Left renal pelvis (tissue), 4 donors: ENCODE measurements around the gene STK39. TPM values are rescaled to one million over a fixed set of nuclear protein-coding genes. Genes with fewer than 3 reads are reported as not detected.
"Not testable (repeated sequence)": the region's sequence is repeated elsewhere in the genome, so short reads cannot be mapped to it uniquely, and the experiment has no call there.

ENCODE experiments used
- DNase-seq, 4 donors: peaks; one replicate each; pipeline ENCODE4 v3.0.0-alpha.2; 2013; ENCODE audit warnings: low read depth in 4 of 4, low spot score in 3 of 4
- polyA plus RNA-seq, 4 donors: library from polyadenylated mRNA; unstranded; fragments of 120-200 nt; gene quantifications; one replicate each; pipeline ENCODE4 v1.2.1, GENCODE V29; 2013; ENCODE audit not compliant: insufficient read length in 4 of 4

STK39 gene
- polyA plus RNA-seq, 4 donors, result 30.1 to 40.2 (median 32.5) TPM

DNA sequence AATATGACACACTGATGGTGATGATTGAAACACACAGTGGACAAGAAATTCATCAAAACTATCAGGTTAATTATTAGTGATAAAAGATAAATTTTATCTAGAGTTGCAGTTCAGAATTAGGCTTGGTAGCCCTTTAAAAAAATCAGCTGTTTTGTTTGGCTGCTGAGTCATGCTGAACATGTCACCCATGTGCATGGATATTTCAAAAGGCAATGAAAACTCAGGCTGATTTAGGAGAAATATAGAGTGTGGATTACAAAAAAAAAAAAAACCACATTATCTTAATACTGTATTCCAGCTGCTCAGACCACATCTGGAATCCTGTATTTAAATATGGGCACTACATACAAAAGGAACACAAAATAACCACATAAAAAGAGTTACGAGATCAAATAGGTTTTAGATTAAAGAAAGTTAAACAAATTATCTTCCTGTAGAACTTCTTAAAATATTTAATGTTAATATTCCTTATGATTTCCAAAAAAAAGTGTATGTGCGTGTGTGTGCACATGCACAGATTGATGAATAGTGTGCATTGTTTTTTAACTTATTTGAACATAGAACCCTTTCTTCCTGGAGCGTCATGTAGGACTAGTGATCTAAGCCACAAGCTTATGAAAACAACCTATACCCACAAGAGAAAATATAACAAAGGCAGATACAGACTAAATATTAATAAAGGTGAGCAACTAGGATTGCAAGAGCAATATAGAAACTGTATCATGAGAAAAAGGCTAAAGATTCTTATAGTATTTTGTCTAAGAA lies 186.2 kb downstream of the STK39 start:
- no peak for DNase-seq

DNA sequence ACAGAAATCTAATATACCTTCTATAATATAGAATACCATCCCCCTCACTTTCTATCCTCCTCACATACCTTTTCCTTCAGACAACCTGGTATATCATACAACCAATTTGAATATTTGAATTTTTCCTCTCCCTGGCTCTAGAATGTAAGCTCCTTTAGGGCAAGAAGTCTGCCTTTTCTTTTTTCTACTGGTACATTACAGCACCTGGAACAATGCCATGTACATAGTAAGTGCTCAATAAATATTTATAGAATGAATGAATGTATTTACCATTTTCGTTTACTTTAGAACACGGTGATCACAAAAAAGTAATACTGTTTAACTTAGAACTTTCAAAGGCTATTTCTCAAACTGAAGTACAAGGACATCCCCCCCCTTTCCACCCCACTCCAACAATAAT lies 187.6 kb downstream of the STK39 start:
- DNase-seq, result no peak

GRCh38 chr2:168058675-168059074 lies 188.7 kb downstream of the STK39 start:
- no peak for DNase-seq

DNA sequence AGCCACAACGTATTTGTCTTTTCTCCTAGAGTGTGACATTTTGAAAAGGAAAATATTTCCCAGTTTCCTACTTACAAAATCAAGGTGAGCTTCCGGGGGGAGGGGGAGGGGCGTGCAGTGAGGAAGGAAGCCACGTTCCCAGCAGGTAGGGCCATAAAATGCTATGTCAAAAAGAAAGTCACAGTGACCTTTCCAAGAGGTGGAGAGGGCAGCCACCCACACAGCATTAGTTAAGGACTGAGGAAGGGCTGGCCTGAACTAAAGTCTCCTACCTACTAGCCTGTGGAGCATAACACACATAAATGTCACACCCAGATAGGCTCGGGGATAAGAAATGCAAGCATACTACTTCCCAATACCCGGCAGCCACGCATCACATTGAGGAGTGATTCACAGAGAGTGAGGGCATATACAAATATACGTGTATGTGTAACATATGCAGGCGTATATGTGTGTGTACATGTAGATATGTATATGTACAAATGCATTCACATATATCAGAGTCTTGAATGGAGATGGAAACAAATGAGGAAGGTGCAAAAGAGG lies 191.1 kb downstream of the STK39 start:
- no peak for DNase-seq

DNA sequence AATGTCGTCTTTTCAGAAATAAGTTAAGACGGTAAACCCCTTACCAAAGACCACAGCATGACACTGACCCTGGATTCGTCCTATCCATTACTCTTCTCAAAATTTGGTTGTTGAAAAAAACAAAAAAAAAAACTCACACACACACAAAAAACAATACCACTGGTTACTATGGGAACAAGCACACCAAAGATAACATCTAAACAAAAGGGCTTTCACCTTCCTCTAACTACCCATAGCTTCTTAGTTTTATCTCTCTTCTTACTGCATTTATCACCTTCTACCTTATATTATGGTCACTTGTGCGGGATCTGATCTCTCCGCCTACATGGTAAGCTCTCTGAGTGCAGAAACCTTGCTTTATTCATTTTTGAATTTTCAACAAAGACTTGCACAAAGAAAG lies 192.7 kb downstream of the STK39 start:
- no peak for DNase-seq

GRCh38 chr2:168053676-168054075 lies 193.7 kb downstream of the STK39 start:
- DNase-seq, result no peak

DNA sequence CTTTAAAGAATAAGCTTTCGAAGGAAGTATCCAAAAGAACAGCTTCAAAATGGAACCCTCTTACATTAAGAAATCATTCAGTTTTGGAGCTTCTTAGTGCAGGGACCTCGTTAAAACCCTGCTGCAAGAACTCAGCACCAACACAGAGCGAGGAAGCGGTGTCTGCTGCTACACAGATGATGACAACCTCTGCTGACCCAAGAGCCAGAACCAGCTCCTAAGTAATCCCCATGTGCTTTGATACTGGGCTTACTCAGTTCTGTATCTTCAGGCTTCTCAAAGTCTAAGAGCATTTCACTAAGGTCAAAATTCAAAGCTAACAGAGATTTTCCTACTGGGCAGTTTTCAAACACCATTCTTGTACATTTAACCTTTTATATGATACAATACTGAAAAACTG lies 194.6 kb downstream of the STK39 start:
- DNase-seq, result no peak

GRCh38 chr2:168050377-168050776 lies 197.0 kb downstream of the STK39 start:
- DNase-seq, result no peak

GRCh38 chr2:168049609-168050008 lies 197.8 kb downstream of the STK39 start:
- DNase-seq, result no peak

- DNase-seq, result peak in 2 of 4 donors; percentile 3 to 21
Measured at GRCh38 chr2:168047091-168047690, 200.2 kb downstream of the STK39 start.

- DNase-seq, result no peak
Measured at GRCh38 chr2:168044579-168044978, 202.8 kb downstream of the STK39 start.

- DNase-seq, result no peak
Measured at GRCh38 chr2:168044176-168044575, 203.2 kb downstream of the STK39 start.

DNA sequence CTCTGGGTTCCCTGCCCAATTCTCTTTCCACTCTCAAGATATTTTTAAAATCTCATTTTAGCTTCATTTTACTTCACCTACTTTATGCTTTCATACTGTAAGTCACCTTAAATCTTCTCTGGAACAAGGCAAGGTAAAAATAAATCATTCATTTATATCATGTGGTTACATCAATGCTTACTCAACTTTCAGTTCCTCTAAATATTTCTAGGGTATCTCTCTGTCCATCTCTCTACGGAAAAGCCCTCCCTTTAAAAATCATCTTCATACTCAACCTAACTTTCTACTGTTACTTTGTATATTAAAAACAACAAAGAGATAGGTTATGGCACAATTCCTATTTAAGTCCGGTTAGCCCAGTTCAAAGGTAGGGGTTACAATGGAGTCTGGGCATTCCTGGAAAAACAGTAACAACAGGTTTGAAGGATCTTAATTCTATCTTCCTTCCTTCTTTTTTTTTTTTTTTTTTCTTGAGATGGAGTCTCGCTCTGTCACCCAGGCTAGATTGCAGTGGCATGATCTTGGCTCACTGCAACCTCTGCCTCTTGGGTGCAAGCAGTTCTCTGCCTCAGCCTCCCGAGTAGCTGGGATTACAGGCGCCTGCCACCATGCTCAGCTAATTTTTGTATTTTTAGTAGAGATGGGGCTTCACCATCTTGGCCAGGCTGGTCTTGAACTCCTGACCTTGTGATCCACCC lies 205.1 kb downstream of the STK39 start:
- not testable (repeated sequence) for DNase-seq

DNA sequence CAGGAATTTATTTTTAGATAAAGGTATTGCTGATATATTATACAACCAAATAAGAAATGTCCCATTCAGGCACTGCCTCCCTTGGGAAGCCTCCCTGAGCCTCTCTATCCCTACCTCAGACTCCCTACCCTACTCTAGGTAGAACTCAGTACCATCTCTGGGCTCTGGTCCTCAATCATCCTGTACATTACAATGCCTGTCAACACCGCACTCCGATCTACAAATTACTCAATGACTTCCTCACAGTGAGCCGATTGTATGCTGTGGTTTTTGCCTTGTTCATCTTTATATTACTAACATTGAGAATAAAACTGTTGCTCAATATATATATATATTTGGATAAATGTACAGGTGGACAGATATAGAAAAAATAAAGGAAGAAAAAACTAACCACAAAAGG lies 207.5 kb downstream of the STK39 start:
- DNase-seq, result no peak

- DNase-seq, result no peak
Measured at GRCh38 chr2:168037778-168038177, 209.6 kb downstream of the STK39 start.

DNA sequence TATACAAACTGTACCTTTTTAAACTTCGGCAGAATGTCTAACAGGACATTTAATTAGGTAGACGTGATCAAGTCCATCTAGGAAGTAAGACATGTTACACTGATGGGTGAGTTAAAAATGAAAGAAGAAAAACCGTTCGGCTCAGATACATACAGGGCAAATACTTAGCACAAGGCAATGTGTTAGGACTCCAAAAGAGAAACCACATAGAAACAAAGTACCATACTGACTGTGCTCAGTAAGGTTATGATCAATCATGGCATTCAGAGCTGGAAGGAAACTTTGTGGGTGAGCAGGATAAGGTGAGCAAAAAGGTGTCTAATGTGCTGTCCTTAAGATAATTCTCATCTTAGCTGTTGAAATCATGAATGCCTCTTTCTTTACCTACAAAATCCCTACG lies 211.9 kb downstream of the STK39 start:
- DNase-seq, result no peak

DNA sequence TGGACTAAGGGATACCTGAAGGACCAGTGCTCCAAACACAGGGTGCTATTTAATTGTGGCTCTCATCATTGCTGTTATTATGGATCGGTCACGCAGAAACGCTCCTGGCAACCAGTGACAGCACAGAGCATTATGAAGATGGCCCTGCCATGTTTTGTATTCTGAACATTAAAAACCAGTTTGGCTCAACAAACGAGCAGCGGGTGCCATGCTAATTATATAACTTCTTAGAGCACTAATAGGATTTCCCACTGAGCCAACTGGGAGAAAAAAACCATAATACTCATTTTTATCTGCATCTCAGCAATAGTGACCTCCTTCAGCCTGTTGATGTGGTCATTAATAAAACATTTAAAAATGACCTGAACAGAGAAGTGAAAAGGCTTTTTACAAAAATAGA lies 212.8 kb downstream of the STK39 start:
- DNase-seq, result no peak

DNA sequence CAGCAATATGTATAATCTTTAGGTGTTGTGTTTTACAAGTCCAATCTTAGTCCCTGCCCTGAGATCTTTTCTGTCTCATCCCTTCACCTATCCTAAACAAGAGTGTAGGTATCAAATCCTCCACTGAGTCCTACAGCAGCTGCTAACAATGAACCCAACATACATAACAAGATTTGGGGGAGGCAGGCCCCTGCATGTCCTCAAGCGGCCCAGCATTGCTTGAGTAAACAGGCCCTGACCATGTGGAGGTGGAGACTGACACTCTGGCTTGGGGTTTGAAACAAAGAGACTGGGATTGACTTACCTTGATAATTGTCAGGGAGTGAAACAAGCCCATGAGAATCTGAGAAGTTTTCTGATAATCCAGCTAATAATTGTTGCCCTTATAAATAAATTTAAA lies 213.4 kb downstream of the STK39 start:
- no peak for DNase-seq

- no peak for DNase-seq
Measured at GRCh38 chr2:168032091-168032490, 215.3 kb downstream of the STK39 start.

GRCh38 chr2:168030862-168031624 lies 216.4 kb downstream of the STK39 start:
- no peak for DNase-seq

DNA sequence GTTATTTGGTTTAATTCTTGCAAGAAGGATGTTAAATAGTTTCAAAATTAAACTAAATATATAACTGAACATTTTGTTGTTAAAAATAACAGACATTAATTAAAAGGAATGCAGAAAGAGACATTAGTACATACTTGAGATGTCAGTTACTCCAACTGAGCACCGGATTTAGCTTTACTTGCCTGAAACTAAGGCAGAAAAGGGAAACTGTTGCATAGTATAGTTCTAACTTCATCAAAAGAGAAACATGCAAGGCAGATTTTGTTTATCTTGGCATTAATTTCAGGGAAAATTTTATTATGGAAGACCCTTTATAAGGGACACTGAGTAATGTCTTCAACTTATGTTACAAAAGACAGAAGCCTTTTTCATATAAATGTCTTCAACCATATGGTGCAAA lies 218.3 kb downstream of the STK39 start:
- DNase-seq, result no peak
